Ammon's horn (tissue), 1 donor: ENCODE results near the gene IFNL3.

Experiments
- DNase-seq: peaks from one replicate; pipeline ENCODE4 v3.0.0-alpha.2; 2016; ENCODE audit warnings: low spot score

The IFNL3 gene

GRCh38 chr19:39193803-39194202 lies 51.0 kb downstream of the IFNL3 start:
- DNase-seq = no peak
